ENCODE results near the gene CBX6. TPM values are rescaled to one million over a fixed set of nuclear protein-coding genes. Genes with fewer than 3 reads are reported as not detected.

Gene CBX6
- total and polyA plus RNA-seq, 5 experiments from 2014 or later, result 5.8 to 66.7 (median 6.5) TPM

GRCh38 chr22:38831166-38831945 lies 40.7 kb downstream of the CBX6 start:
- H3K27ac Mint-ChIP-seq, result no peak overlapping the region
- POLR2A ChIA-PET, result no interaction called here
- H3K27me3 Mint-ChIP-seq, result peaks cover 0 to 5% (median 0%) of the 10 kb centered on the region in 5 donors
- DNase-seq, result peak in 1 of 10 donors; percentile 3
- H3K4me1 Mint-ChIP-seq, result peaks cover 0 to 8% (median 1%) of the 10 kb centered on the region in 4 donors
- no peaks in the 10 kb centered on the region for H3K9me3 Mint-ChIP-seq
- no peak for ATAC-seq
- H3K36me3 Mint-ChIP-seq, result peaks cover 0 to 9% (median 2%) of the 10 kb centered on the region in 3 donors
- H3K4me3 Mint-ChIP-seq, result no peak overlapping the region

DNA sequence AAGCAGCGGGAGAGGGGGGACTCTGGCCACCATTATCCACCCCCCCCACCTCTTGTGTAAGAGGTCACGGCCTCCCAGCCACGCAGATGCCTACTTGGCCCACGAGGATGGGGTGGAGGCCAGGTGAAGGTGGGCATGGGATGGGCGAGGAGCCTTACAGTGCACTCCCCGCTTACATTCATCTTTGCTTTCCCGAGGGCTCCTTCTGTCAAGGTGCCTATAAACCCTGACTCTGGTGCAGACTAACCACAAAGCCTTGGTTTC lies 41.2 kb downstream of the CBX6 start:
- H3K27ac Mint-ChIP-seq, result no peak overlapping the region
- peaks cover 0 to 8% (median 1%) of the 10 kb centered on the region in 4 donors for H3K4me1 Mint-ChIP-seq
- no peak overlapping the region for H3K4me3 Mint-ChIP-seq
- peaks cover 0 to 6% (median 2%) of the 10 kb centered on the region in 3 donors for H3K36me3 Mint-ChIP-seq
- DNase-seq (no peak), ATAC-seq (no peak)
- H3K9me3 Mint-ChIP-seq, result no peaks in the 10 kb centered on the region
- POLR2A ChIA-PET, result no interaction called here
- peaks cover 0 to 2% (median 0%) of the 10 kb centered on the region in 5 donors for H3K27me3 Mint-ChIP-seq

DNA sequence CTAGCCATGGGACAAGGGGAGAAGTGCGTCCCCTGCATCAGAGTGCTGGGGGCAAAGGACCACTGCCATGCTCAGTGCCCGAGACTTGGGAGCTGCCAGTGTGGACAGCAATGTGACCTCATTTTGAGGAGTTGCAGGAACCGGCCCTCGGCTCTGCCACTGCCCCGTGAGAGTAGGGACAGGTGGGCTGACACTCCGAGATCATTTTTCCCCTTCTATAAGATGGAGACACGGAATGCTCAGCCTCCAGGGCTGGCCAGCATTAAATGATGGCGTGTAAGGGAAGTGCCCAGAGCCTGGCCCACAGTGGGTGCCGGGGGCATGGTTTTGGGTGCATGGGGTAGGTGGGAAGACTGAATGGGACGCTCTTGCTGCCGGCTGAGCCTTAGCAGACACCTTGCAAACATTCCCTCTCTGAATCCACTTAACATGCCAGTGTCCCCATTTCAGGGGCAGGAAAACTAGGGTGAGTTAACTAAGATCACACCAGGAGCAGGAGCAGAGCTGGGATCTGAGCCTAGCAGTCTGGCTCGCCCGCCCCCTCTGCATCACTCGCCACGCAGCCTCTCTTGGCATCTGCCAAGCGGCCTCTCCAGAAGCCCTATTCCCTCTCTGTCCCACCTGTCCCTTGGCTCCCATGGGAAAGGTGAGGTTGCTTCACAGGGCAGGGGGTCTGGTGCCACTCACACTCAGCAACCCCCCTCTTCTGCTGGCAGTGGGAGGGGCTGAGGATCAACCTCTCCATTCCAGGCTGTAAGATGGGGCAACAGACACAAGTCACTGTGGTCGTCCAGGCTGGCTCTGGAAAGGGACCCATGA lies 41.8 kb downstream of the CBX6 start:
- H3K9me3 Mint-ChIP-seq, result no peaks in the 10 kb centered on the region
- H3K27me3 Mint-ChIP-seq, result peaks cover 0 to 2% (median 0%) of the 10 kb centered on the region in 5 donors
- ATAC-seq, result no peak
- no peak overlapping the region for H3K27ac Mint-ChIP-seq
- peaks cover 0 to 7% (median 1%) of the 10 kb centered on the region in 4 donors for H3K4me1 Mint-ChIP-seq
- DNase-seq, result no peak
- POLR2A ChIA-PET, result no interaction called here
- peaks cover 0 to 6% (median 2%) of the 10 kb centered on the region in 3 donors for H3K36me3 Mint-ChIP-seq
- no peak overlapping the region for H3K4me3 Mint-ChIP-seq

DNA sequence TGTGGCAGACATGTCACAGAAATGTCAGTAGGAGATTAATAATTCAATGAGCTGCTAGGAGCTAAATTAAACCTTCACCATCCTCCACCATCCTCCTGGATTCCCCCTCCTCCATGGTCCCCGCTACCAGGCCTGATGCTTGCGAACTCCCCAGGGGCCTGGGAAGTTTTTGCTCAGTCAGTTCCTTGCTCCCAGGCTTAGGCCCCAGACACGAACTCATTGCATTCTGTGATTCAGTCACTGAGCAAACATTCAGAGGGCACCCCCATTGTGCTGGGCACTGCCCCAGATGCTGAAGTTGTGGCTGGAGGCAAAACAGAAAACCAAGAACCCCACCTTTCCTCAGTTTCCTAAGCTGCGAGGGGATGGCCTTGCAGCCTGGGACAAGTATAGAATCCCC lies 42.5 kb downstream of the CBX6 start:
- POLR2A ChIA-PET, result no interaction called here
- ATAC-seq (no peak), DNase-seq (no peak)
- Mint-ChIP-seq H3K27ac (no peak overlapping the region), H3K27me3 (no peaks in the 10 kb centered on the region), H3K36me3 (peaks cover 0 to 6% (median 2%) of the 10 kb centered on the region in 3 donors), H3K9me3 (no peaks in the 10 kb centered on the region), H3K4me1 (peaks cover 0 to 7% (median 1%) of the 10 kb centered on the region in 4 donors), H3K4me3 (no peak overlapping the region)

DNA sequence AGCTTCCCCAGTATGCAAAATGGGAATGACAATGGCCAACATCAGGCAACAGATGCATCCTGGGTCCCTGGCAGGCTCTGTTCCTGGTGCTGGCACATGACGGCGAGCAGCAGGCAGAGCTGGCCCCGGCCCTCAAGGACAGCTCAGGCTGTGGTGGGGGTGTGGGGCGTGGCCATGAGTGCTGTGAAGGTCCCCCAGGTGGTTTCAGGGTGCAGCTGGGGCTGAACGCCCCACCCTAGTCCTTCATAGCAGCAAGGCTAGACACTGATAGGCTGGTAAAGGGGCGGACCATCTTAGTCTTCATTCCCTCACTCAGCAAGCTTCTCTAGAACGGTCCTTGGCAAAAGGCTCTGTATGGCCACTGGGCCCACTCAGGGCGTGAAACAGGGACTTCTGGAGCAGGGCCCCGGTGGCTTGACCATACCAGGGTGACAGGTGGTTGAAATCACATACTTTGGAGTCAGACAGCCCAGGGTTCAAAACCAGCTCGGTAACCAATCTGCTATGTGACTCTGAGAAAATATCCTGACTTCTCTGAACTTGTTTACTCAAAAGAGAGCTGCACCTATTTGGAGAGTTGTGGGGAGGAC lies 43.3 kb downstream of the CBX6 start:
- Mint-ChIP-seq H3K27me3 (no peaks in the 10 kb centered on the region), H3K27ac (no peak overlapping the region), H3K9me3 (no peaks in the 10 kb centered on the region), H3K4me1 (peaks cover 0 to 3% (median 0%) of the 10 kb centered on the region in 4 donors), H3K4me3 (no peak overlapping the region), H3K36me3 (peaks cover 0 to 6% (median 2%) of the 10 kb centered on the region in 3 donors)
- ATAC-seq (no peak), DNase-seq (no peak)
- POLR2A ChIA-PET, result no interaction called here

- Mint-ChIP-seq H3K9me3 (no peaks in the 10 kb centered on the region), H3K27ac (no peak overlapping the region), H3K4me1 (peaks cover 0 to 3% (median 0%) of the 10 kb centered on the region in 4 donors), H3K27me3 (no peaks in the 10 kb centered on the region), H3K36me3 (peaks cover 0 to 6% (median 2%) of the 10 kb centered on the region in 3 donors), H3K4me3 (no peak overlapping the region)
- ATAC-seq, result no peak
- no peak for DNase-seq
- POLR2A ChIA-PET, result no interaction called here
Observed at GRCh38 chr22:38828191-38828590, 43.8 kb downstream of the CBX6 start.

DNA sequence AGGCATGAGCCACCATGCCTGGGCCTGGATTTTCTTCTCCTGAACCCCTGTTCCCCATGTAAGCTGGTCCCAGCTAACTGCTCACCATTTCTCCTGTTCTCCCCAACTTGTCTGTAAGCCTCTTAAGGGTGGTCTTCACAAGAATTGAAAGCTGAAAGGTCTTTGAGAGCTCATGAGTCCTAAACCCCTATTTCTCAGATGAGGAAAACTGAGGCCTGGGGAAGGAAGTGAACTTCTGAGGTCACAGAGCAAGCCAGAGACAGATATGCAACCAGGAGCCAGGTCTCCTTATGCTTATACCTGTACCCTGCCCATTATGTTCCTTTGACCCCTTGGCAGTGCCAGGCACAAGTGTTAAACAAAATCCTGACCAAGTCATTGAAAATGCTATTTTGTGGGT lies 44.5 kb downstream of the CBX6 start:
- Mint-ChIP-seq H3K4me3 (no peak overlapping the region), H3K36me3 (peaks cover 0 to 6% (median 2%) of the 10 kb centered on the region in 3 donors), H3K27me3 (no peaks in the 10 kb centered on the region), H3K27ac (no peak overlapping the region), H3K4me1 (peaks cover 0 to 3% (median 0%) of the 10 kb centered on the region in 4 donors), H3K9me3 (no peaks in the 10 kb centered on the region)
- ATAC-seq, result no peak
- POLR2A ChIA-PET, result no interaction called here
- no peak for DNase-seq

GRCh38 chr22:38826801-38827200 lies 45.2 kb downstream of the CBX6 start:
- no peak overlapping the region for H3K4me3 Mint-ChIP-seq
- H3K9me3 Mint-ChIP-seq, result no peaks in the 10 kb centered on the region
- POLR2A ChIA-PET, result no interaction called here
- peaks cover 0 to 2% (median 0%) of the 10 kb centered on the region in 4 donors for H3K4me1 Mint-ChIP-seq
- no peak for ATAC-seq
- DNase-seq, result no peak
- H3K36me3 Mint-ChIP-seq, result peaks cover 0 to 5% (median 2%) of the 10 kb centered on the region in 3 donors
- H3K27me3 Mint-ChIP-seq, result no peaks in the 10 kb centered on the region
- H3K27ac Mint-ChIP-seq, result no peak overlapping the region

- ATAC-seq (no peak), DNase-seq (no peak)
- Mint-ChIP-seq H3K4me3 (no peak overlapping the region), H3K27ac (no peak overlapping the region), H3K36me3 (peaks cover 0 to 3% (median 2%) of the 10 kb centered on the region in 3 donors), H3K4me1 (peaks cover 0 to 1% (median 0%) of the 10 kb centered on the region in 4 donors), H3K27me3 (no peaks in the 10 kb centered on the region), H3K9me3 (no peaks in the 10 kb centered on the region)
- POLR2A ChIA-PET, result no interaction called here
Observed at GRCh38 chr22:38826386-38826785, 45.6 kb downstream of the CBX6 start.

- peak in 8 of 10 donors; percentile 21 to 67 (median 32) for DNase-seq
- H3K27ac Mint-ChIP-seq, result no peak overlapping the region
- peak; percentile 65 to 68 for ATAC-seq
- H3K27me3 Mint-ChIP-seq, result no peaks in the 10 kb centered on the region
- H3K4me1 Mint-ChIP-seq, result peaks cover 0 to 1% (median 0%) of the 10 kb centered on the region in 4 donors
- H3K4me3 Mint-ChIP-seq, result no peak overlapping the region
- no peaks in the 10 kb centered on the region for H3K9me3 Mint-ChIP-seq
- POLR2A ChIA-PET, result interaction anchor here (0.6 kb wide), 1 partner anchor 11 kb away, joined by 4 read pairs; no protein-coding TSS in a partner anchor
- H3K36me3 Mint-ChIP-seq, result peaks cover 0 to 3% (median 2%) of the 10 kb centered on the region in 3 donors
Observed at GRCh38 chr22:38824585-38824984, 47.4 kb downstream of the CBX6 start.

- H3K9me3 Mint-ChIP-seq, result no peaks in the 10 kb centered on the region
- no peak for DNase-seq
Observed at GRCh38 chr22:38823637-38824036, 48.4 kb downstream of the CBX6 start.

DNA sequence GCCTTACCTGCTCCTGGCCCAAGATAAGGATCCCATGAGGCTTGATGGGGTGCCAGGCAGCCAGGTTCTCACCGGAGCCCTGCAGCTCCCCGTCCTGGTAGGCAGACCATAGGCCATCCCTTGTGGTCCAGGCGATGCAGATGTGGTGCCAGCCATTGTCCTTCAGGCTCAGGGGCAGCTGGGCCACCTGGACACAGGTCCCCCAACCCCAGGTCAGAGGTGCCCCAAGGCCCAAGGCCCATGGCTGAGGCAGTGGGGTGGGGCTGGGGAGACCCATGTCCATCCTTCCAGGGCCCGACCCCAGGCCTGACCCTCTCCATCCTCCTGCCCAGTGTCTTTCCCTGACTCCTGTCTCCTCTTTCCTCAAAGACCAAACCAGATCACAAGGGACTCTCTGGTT lies 48.9 kb downstream of the CBX6 start:
- peaks cover 0 to 3% (median 2%) of the 10 kb centered on the region in 3 donors for H3K36me3 Mint-ChIP-seq
- ATAC-seq (no peak), DNase-seq (no peak)
- no peak overlapping the region for H3K27ac Mint-ChIP-seq
- H3K4me1 Mint-ChIP-seq, result peaks cover 0 to 1% (median 0%) of the 10 kb centered on the region in 4 donors
- POLR2A ChIA-PET, result no interaction called here
- no peaks in the 10 kb centered on the region for H3K27me3 Mint-ChIP-seq
- H3K4me3 Mint-ChIP-seq, result no peak overlapping the region
- H3K9me3 Mint-ChIP-seq, result no peaks in the 10 kb centered on the region

More at GRCh38 chr22:38823637-38824036, 48.4 kb downstream of the CBX6 start:
- H3K4me3 Mint-ChIP-seq, result no peak overlapping the region
- no peak for ATAC-seq
- H3K4me1 Mint-ChIP-seq, result peaks cover 0 to 1% (median 0%) of the 10 kb centered on the region in 4 donors
- peaks cover 0 to 3% (median 2%) of the 10 kb centered on the region in 3 donors for H3K36me3 Mint-ChIP-seq
- POLR2A ChIA-PET, result interaction anchor here (0.6 kb wide), 1 partner anchor 46 kb away, joined by 3 read pairs; no protein-coding TSS in a partner anchor
- H3K27ac Mint-ChIP-seq, result no peak overlapping the region
- no peaks in the 10 kb centered on the region for H3K27me3 Mint-ChIP-seq

GRCh38 chr22:38820020-38820419 lies 52.0 kb downstream of the CBX6 start:
- peaks cover 0 to 4% (median 0%) of the 10 kb centered on the region in 5 donors for H3K27me3 Mint-ChIP-seq
- DNase-seq, result no peak
- no peaks in the 10 kb centered on the region for H3K36me3 Mint-ChIP-seq
- H3K4me3 Mint-ChIP-seq, result no peak overlapping the region
- no peaks in the 10 kb centered on the region for H3K9me3 Mint-ChIP-seq
- POLR2A ChIA-PET, result no interaction called here
- H3K27ac Mint-ChIP-seq, result no peak overlapping the region
- no peak for ATAC-seq
- H3K4me1 Mint-ChIP-seq, result no peaks in the 10 kb centered on the region
